ENCODE results near the gene ETV3. TPM values are rescaled to one million over a fixed set of nuclear protein-coding genes. Genes with fewer than 3 reads are reported as not detected.

Gene ETV3
- total and polyA plus RNA-seq, 2 of the 13 experiments (the other 11 are each of a cell fraction or from before 2014, with no cell fraction given) = 4.2 to 5.8 TPM

GRCh38 chr1:157090771-157091170 lies 47.4 kb downstream of the ETV3 start:
- in situ Hi-C loops (cut with HindIII; ENCODE audit: extremely low pct_ligation_motif_present, low pct_unique_long_range_greater_than_20kb) = loop anchor here (5.0 kb wide), 1 partner anchor 62 kb away; no protein-coding TSS in a partner anchor
- peaks cover 0 to 22% of the 10 kb centered on the region in 2 experiments; a peak in 3 of 5 replicates for H3K27me3 ChIP-seq (ENCODE audit: control insufficient read depth in 1 of 2, insufficient read depth in 2 of 2, low read length in 2 of 2)
- H3K79me2 ChIP-seq (ENCODE audit: insufficient read depth, low read length) = no peaks in the 10 kb centered on the region
- H3K4me1 ChIP-seq (ENCODE audit: insufficient read depth, low read length) = peaks cover 12% of the 10 kb centered on the region
- no TSS peak for BruUV-seq (replicated peaks)
- H3K4me3 ChIP-seq (replicated peaks in 1 of 3; ENCODE audit: insufficient read depth in 1 of 3, low read depth in 2 of 3, low read length in 3 of 3) = no peak overlapping the region
- no peak for DNase-seq (ENCODE audit: low spot score)
- H3K9ac ChIP-seq (ENCODE audit: insufficient read depth, low read depth, low read length) = no peak overlapping the region
- CTCF ChIA-PET (ENCODE audit: low intra/inter-chr PET ratio, low total read pairs) = interaction anchor here (1.1 to 3.7 kb wide), 2 partner anchors 65 to 73 kb away, joined by 3 to 71 read pairs; no protein-coding TSS in a partner anchor
- no peak overlapping the region for H3K27ac ChIP-seq (ENCODE audit: extremely low read length, insufficient read depth, low read length)
- H3K9me3 ChIP-seq (ENCODE audit: low read length) = no peaks in the 10 kb centered on the region
- H3K4me2 ChIP-seq (ENCODE audit: low read depth, low read length) = no peak overlapping the region
- no peak overlapping the region for H2AFZ ChIP-seq (ENCODE audit: low read length)
- WGBS (ENCODE audit: low lambda C conversion rate) = 17% methylated on average over 3 of the region's 3 CpGs
- POLR2A ChIA-PET = interaction anchor here (1.3 to 1.7 kb wide), 2 partner anchors 65 to 70 kb away, joined by 3 to 16 read pairs; no protein-coding TSS in a partner anchor
- intact Hi-C loops (cut with micrococcal nuclease; ENCODE audit: unreplicated experiment) = loop anchor here (1.0 to 10.0 kb wide), 3 partner anchors 47 to 886 kb away; partner anchors contain the start of gene ETV3
- no peaks in the 10 kb centered on the region for H3K36me3 ChIP-seq (replicated peaks in 1 of 2; ENCODE audit: control insufficient read depth in 1 of 2, insufficient read depth in 2 of 2, low read length in 2 of 2)
- no peak for FAIRE-seq
- no peaks in the 10 kb centered on the region for H4K20me1 ChIP-seq (ENCODE audit: insufficient read depth, low read length)
- no peak for ATAC-seq
- TF ChIP-seq AGO2 (optimal IDR thresholded peaks at IDR 0.05; ENCODE audit: low read depth, low read length) (no peak), TBL1XR1 (IDR thresholded peaks at IDR 0.05; ENCODE audit: borderline replicate concordance, low read length, partially characterized antibody) (no peak), DNMT3B (CRISPR knock-in tag; conservative IDR thresholded peaks at IDR 0.05) (no peak), ZFP62 (CRISPR knock-in tag; IDR thresholded peaks at IDR 0.05) (no peak), MED13 (CRISPR knock-in tag; IDR thresholded peaks at IDR 0.05) (no peak), ZFP41 (CRISPR knock-in tag; IDR thresholded peaks at IDR 0.05; ENCODE audit: borderline replicate concordance) (no peak), ZBED4 (CRISPR knock-in tag; IDR thresholded peaks at IDR 0.05; ENCODE audit: borderline replicate concordance) (no peak), TERF1 (CRISPR knock-in tag; IDR thresholded peaks at IDR 0.05) (no peak), NR0B2 (CRISPR knock-in tag; IDR thresholded peaks at IDR 0.05) (no peak), ZNF589 (CRISPR knock-in tag; conservative IDR thresholded peaks at IDR 0.05) (no peak), BRCA1 (CRISPR knock-in tag; IDR thresholded peaks at IDR 0.05) (no peak), CTCF (CRISPR knock-in tag; IDR thresholded peaks at IDR 0.05) (no peak), ONECUT2 (CRISPR knock-in tag; IDR thresholded peaks at IDR 0.05) (no peak), CHD2 (IDR thresholded peaks at IDR 0.05; ENCODE audit: low read depth, low read length) (no peak), SMAD1 (CRISPR knock-in tag; IDR thresholded peaks at IDR 0.05; ENCODE audit: borderline replicate concordance, low read depth) (no peak), CSRNP1 (CRISPR knock-in tag; IDR thresholded peaks at IDR 0.05) (no peak)
